Upper lobe of left lung (tissue), 4 donors: ENCODE results near the gene TMPRSS2.

Experiments
- EP300 ChIP-seq, 4 donors: sonication (generic); formaldehyde crosslinking; IDR thresholded peaks; one replicate each; pipeline ENCODE4 v1.5.1; 2017; ENCODE audit warnings: antibody characterized with exemption in 4 of 4, control low read depth in 2 of 4
- POLR2A ChIP-seq, 4 donors: fragments of 450-650 bp; IDR thresholded peaks; one replicate each; pipeline ENCODE4 v1.5.1; 2016 to 2017; ENCODE audit warnings: antibody characterized with exemption in 4 of 4, mild to moderate bottlenecking in 2 of 4
- POLR2AphosphoS5 ChIP-seq, 2 donors: sonication (generic); formaldehyde crosslinking; IDR thresholded peaks; one replicate each; pipeline ENCODE4 v1.5.1; 2017; ENCODE audit warnings: antibody characterized with exemption in 2 of 2
- TF ChIP-seq, protein P1 (sequence below), 6 experiments: fragments of 450-650 bp in 4 of 6; fragments of 200-600 bp in 2 of 6; sonication (generic) in 2 of 6; IDR thresholded peaks; one replicate each; pipeline ENCODE4 v1.5.1; 2016 to 2019; ENCODE audit warnings: antibody characterized with exemption in 6 of 6

DNA sequence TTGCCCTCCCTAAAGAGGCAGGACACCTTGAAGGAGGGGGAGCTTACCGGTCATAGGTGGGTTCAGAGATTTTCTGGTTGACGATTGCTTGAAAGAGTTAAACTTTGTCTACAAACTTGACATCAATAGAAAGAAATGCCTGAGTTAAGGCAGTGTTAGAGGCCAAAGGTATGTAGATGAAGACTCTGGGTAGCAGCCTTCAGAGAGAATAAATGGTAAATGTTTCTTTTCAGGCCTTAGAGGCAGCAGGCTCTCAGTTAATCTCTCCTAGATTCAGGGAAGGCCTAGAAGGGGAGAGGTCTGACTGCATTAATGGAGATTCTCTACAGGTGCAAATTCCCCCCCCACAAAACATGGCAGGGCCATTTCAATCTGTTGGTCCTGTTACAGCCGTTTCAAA lies 54.2 kb downstream of the TMPRSS2 start:
- TF ChIP-seq, protein P1, sequence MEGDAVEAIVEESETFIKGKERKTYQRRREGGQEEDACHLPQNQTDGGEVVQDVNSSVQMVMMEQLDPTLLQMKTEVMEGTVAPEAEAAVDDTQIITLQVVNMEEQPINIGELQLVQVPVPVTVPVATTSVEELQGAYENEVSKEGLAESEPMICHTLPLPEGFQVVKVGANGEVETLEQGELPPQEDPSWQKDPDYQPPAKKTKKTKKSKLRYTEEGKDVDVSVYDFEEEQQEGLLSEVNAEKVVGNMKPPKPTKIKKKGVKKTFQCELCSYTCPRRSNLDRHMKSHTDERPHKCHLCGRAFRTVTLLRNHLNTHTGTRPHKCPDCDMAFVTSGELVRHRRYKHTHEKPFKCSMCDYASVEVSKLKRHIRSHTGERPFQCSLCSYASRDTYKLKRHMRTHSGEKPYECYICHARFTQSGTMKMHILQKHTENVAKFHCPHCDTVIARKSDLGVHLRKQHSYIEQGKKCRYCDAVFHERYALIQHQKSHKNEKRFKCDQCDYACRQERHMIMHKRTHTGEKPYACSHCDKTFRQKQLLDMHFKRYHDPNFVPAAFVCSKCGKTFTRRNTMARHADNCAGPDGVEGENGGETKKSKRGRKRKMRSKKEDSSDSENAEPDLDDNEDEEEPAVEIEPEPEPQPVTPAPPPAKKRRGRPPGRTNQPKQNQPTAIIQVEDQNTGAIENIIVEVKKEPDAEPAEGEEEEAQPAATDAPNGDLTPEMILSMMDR (IDR thresholded peaks at IDR 0.05) = no peak
- no peak for TF ChIP-seq POLR2A (IDR thresholded peaks at IDR 0.05)
- TF ChIP-seq EP300 (IDR thresholded peaks at IDR 0.05) = no peak
- no peak for TF ChIP-seq POLR2AphosphoS5 (IDR thresholded peaks at IDR 0.05)
